ENCODE results near the gene EIF4H. TPM values are rescaled to one million over a fixed set of nuclear protein-coding genes. Genes with fewer than 3 reads are reported as not detected.
A peak's percentile ranks its signal among the peaks of the same experiment; 100 is the strongest.
"Not testable (repeated sequence)": the region's sequence is repeated elsewhere in the genome, so short reads cannot be mapped to it uniquely, and the experiment has no call there.

The EIF4H gene
- 194 TPM for total RNA-seq

- peak; percentile 92 for DNase-seq
Measured at GRCh38 chr7:74173866-74174605, at the start of gene EIF4H. Gene EIF4H, plus strand, starts transcription at chr7:74174356. Its CDS starts 28 bp downstream, at chr7:74174384.

GRCh38 chr7:74126220-74126880 lies 47.8 kb upstream of the EIF4H start:
- no peak for DNase-seq

- DNase-seq, result no peak
Measured at GRCh38 chr7:74129887-74130286, 44.3 kb upstream of the EIF4H start.

- DNase-seq, result no peak
Measured at GRCh38 chr7:74130518-74130917, 43.6 kb upstream of the EIF4H start.

GRCh38 chr7:74134117-74134620 lies 40.0 kb upstream of the EIF4H start:
- DNase-seq, result no peak

- DNase-seq, result no peak
Measured at GRCh38 chr7:74138334-74138867, 35.8 kb upstream of the EIF4H start.

GRCh38 chr7:74138945-74139843 lies 35.0 kb upstream of the EIF4H start:
- DNase-seq, result no peak

GRCh38 chr7:74141705-74142104 lies 32.5 kb upstream of the EIF4H start:
- DNase-seq, result no peak

GRCh38 chr7:74143383-74143782 lies 30.8 kb upstream of the EIF4H start:
- no peak for DNase-seq

- no peak for DNase-seq
Measured at GRCh38 chr7:74148491-74148890, 25.7 kb upstream of the EIF4H start.

GRCh38 chr7:74149071-74149470 lies 25.1 kb upstream of the EIF4H start:
- DNase-seq, result no peak

GRCh38 chr7:74149603-74150002 lies 24.6 kb upstream of the EIF4H start:
- peak; percentile 74 for DNase-seq

GRCh38 chr7:74153736-74154135 lies 20.4 kb upstream of the EIF4H start:
- no peak for DNase-seq

- DNase-seq, result no peak
Measured at GRCh38 chr7:74155810-74156395, 18.3 kb upstream of the EIF4H start.

GRCh38 chr7:74157605-74158004 lies 16.6 kb upstream of the EIF4H start:
- no peak for DNase-seq

GRCh38 chr7:74164985-74165456 lies 9.1 kb upstream of the EIF4H start:
- no peak for DNase-seq

- DNase-seq, result no peak
Measured at GRCh38 chr7:74165867-74166593, 8.1 kb upstream of the EIF4H start.

GRCh38 chr7:74167324-74167723 lies 6.8 kb upstream of the EIF4H start:
- not testable (repeated sequence) for DNase-seq

- no peak for DNase-seq
Measured at GRCh38 chr7:74173074-74173473, 1.1 kb upstream of the EIF4H start.

- no peak for DNase-seq
Measured at GRCh38 chr7:74173491-74173865, 678 bp upstream of the EIF4H start.

- DNase-seq, result peak; percentile 43
Measured at GRCh38 chr7:74174606-74175082, 488 bp downstream of the EIF4H start.
